HG02885 (cell line): ENCODE data around the gene TRAPPC2L.

Experiments used
- ATAC-seq: cut with Tn5 transposase; IDR thresholded peaks from one replicate; pipeline ENCODE4 v1.9.1; 2021; ENCODE audit warnings: mild to moderate bottlenecking; ENCODE audit not compliant: unreplicated experiment, poor library complexity

TRAPPC2L gene

GRCh38 chr16:88856828-88857727 is at the start of gene TRAPPC2L, which contains the start of gene GALNS:
TRAPPC2L (plus strand) TSS chr16:88857127; CDS start chr16:88857151, 24 bp downstream.
GALNS (minus strand) TSS chr16:88856947; CDS start chr16:88856877, 70 bp downstream.
- peak; percentile 87 for ATAC-seq

DNA sequence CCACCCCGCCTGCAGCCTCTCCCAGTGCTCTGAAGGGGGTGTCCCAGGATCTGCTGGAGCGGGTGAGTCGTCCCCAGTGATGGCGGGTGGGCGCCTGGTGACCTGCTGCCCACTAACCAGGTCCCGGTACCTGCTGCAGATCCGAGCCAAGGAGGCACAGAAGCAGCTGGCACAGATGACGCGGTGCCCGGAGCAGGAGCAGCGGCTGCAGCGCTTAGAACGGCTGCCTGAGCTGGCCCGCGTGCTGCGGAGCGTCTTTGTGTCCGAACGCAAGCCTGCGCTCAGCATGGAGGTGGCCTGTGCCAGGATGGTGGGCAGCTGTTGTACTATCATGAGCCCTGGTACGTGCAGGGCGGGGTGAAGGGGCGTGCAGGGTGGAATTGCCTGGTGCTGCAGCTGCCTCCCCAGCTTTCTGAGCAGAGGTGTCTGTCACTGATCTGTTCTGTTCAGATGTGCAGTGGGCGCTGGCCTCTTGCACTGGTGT is 49.7 kb upstream of the TRAPPC2L start:
- ATAC-seq, result no peak

- ATAC-seq, result no peak
These were observed 49.1 kb upstream of the TRAPPC2L start for GRCh38 chr16:88807626-88808453.

DNA sequence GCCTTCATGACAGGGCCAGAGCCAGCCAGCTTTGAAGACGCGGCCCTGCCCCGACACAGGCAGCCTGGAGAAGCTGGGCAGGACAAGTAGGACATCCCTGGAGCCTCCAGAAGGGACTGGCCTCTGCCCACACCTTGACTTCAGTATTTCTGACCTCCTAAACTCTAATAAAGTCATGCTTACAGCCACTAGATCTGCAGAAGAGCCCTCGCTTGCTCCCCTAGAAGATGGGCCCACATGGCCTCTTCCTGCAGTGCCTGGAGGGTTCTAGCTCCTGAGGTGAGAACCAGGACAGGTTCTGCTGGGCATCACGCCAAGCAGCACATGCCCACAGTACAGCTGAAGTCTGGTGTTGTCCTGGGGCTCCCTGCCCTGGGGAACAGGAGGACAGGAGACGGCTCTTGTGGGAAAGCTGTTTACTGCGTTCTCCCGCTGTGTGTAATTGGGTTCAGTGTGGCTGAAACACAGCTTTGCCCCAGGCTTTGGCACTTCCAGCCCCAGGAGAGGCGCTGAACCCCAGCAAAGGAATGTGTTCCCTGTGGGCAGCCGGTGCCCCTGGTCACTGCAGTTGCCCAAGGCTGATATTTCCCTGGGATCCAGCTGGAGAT is 47.8 kb upstream of the TRAPPC2L start:
- no peak for ATAC-seq

GRCh38 chr16:88809676-88810165 is 47.2 kb upstream of the TRAPPC2L start:
- ATAC-seq, result no peak

DNA sequence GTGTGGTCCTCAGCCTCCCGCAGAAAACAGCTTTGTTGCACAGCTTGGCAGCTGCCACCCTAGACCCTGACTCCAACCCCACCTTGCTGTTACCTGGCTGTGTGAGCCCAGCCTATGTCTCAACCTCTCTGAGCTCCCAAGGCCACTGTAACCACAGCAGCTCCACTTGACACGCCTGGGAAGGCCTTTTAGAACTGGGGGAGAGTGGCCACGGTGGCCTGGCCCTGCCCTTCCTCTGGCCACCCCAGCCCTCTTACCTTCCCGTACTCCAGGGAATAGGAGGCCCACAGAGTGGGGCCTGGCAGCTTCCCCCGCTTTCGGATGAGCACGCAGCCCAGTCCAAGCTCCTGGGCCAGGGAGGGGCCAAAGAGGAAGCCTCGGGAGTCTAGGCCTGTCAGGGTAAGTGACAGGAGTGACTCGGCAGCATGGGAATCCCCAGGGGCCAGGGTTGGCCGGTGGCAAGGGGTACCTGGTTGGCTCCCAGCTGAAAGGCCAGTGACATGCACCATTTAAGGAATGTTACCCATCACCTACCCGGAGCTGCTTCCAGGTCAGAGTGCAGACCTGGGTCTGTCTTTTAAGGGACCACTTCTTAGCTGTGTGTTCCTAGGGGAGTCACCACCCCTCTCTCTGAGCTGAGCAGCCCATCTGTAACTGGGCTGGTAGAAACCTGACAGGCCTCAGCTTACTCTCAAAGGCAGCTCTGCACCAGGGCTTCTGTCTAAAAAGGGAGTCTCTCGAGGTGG is 46.6 kb upstream of the TRAPPC2L start:
- ATAC-seq, result no peak

- peak; percentile 41 for ATAC-seq
These were observed 45.8 kb upstream of the TRAPPC2L start for GRCh38 chr16:88810912-88811768.

GRCh38 chr16:88811769-88812512 is 45.0 kb upstream of the TRAPPC2L start, which contains the start of gene APRT:
APRT (minus strand) TSS chr16:88811928; CDS start chr16:88811899, 29 bp downstream.
- peak; percentile 79 for ATAC-seq

GRCh38 chr16:88812513-88813268 is 44.2 kb upstream of the TRAPPC2L start:
- no peak for ATAC-seq

GRCh38 chr16:88813269-88814143 is 43.4 kb upstream of the TRAPPC2L start:
- ATAC-seq, result no peak

DNA sequence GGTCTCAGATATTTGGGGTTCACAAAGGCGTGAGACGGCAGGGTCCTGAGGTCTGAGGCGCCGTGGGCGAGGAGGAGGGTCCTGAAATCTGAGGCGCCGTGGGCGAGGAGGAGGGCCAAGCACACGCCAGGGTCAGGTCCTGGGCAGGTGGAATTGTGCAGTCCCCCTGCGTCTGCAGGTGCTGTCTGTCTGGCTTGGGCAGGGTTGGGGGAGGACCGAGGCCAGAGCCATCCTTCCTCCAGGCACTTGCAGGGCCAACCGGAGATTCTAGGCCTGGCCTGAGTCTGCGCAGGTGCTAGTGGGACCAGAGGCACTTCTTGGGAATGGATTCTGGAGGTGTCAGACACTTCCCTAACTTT is 42.8 kb upstream of the TRAPPC2L start:
- no peak for ATAC-seq

- ATAC-seq, result no peak
These were observed 41.7 kb upstream of the TRAPPC2L start for GRCh38 chr16:88815227-88815626.

- no peak for ATAC-seq
These were observed 40.9 kb upstream of the TRAPPC2L start for GRCh38 chr16:88815901-88816589.

GRCh38 chr16:88816736-88817535 is 40.0 kb upstream of the TRAPPC2L start:
- ATAC-seq, result no peak
